HCEC 1CT (cell line): ENCODE data around the gene ZNF439.
"Not testable (repeated sequence)": the region's sequence is repeated elsewhere in the genome, so short reads cannot be mapped to it uniquely, and the experiment has no call there.

Experiments used
- DNase-seq: peaks from one replicate; pipeline ENCODE4 v3.0.0-alpha.2; 2017

ZNF439 gene

GRCh38 chr19:11848594-11849469 lies at the start of gene ZNF439:
Gene ZNF439, plus strand, starts transcription at chr19:11848726. Its CDS starts 142 bp downstream, at chr19:11848868.
- no peak for DNase-seq

DNA sequence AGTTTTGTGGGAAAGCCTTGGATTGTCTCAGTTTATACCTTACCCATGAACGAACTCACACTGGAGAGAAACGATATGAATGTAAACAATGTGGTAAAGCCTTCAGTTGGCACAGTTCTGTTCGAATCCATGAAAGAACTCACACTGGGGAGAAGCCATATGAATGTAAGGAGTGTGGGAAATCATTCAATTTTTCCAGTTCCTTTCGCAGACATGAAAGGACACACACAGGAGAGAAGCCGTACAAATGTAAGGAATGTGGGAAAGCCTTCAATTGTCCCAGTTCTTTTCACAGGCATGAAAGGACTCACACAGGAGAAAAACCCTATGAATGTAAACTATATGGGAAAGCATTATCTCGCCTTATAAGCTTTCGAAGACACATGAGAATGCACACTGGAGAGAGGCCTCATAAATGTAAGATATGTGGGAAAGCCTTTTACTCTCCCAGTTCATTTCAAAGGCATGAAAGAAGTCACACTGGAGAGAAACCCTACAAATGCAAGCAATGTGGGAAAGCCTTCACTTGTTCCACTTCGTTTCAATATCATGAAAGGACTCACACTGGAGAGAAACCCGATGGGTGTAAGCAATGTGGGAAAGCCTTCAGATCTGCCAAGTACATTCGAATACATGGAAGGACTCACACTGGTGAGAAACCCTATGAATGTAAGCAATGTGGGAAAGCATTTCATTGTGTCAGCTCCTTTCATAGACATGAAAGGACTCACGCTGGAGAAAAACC lies 42.0 kb upstream of the ZNF439 start:
- no peak for DNase-seq

DNA sequence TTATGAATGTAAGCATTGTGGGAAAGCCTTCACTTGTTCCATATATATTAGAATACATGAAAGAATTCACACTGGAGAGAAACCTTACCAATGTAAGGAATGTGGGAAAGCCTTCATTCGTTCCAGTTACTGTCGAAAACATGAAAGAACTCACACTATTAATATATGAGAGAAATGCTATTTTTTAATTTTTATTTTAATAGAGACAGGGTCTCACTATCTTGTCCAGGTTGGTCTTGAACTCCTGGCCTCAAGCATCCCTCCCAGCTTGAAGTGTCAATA lies 41.5 kb upstream of the ZNF439 start:
- DNase-seq = no peak

GRCh38 chr19:11813703-11814028 lies 34.9 kb upstream of the ZNF439 start:
- no peak for DNase-seq

DNA sequence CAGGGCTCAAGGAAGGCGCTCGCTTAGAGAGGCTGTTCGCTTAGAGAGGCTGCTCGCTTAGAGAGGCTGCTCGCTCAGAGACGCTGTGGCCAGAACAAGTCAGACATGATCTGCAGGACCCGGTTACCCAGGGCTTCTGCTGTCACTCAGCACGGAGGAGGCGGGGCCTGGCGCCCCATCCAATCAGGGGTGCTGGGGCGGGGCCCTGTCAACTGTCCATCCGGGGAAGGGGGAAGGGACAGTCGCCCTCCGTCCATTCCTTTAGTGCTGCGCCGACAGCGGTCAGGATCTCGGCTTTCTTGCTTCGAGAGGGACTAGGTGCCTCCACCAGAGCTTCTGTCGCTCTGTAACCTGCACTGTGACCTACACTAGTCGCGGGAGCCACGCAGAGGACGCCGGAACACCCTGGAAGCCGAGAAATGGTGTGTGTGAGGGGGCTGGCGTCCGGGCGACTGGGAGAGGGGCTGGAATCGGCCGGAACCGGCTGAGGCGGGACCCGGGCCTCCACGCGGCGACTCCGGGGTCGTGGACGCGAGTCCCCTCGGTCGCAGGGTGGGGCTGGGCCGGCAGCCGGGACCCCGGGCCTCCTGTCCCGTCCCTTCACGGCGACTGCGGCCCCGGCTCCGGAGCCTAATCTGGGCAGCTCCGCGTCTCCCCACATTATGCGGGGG lies 34.4 kb upstream of the ZNF439 start, which contains the start of gene ZNF440:
TSS of gene ZNF440 (plus strand) at position 245 of the 671 bp plus-strand sequence. CDS start at position 420, 175 bp downstream.
- peak; percentile 92 for DNase-seq

DNA sequence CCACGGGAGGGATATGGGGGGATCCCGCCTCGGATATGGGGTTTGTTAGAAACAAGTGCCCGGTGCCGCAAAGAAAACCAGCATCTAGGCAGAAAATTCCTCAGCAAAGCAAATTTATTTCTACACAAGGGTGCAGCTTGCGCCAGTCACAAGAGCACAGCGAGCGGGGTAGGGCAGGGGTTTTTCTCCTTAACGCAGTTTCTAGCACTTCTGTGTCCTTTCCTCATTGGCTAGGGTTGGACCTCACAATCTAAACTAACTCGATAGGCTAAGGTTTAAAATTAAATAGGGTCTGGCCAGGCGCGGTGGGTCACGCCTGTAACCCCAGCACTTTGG lies 33.9 kb upstream of the ZNF439 start:
- peak; percentile 4 for DNase-seq

GRCh38 chr19:11821474-11822109 lies 26.9 kb upstream of the ZNF439 start:
- DNase-seq = no peak

DNA sequence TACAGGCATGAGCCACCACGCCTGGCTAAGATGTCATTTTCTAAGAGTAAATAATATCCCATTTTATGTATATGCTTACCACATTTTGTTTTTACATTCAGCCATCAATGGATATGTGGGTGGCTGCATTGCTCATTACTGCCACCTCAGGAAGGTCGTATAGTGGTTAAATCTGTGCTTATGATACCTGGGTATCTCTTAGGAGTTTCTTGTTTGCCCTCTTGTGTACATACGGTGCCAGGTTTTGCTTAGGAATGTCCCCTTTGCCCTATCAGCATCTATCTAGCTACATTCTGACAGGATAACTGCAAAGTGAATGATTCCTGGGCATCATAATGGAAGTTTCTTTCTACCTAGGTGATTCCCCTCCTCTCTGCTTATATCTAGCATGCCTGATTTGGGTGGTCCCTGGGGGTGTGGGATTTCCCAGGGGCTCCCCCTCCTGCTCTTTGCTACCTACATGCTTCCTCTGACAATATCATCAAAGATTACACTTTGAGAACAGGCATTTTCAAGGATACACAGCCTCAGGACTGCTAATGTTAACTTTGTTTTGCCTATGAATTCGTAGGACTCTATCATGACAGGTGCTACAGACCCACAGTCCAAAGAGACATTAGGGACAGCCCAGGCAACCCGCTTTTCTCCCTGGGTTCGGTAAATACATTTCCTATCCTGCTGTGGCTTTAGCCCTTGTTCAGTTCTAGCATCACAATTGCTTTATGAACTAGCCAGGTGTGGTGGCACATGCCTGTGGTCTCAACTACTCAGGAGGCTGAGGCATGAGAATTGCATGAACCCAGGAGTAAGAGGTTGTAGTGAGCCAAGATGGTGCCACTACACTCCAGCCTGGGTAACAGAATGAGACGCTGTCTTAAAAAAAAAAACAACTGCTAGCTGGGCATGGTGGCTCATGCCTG lies 19.3 kb upstream of the ZNF439 start:
- DNase-seq = not testable (repeated sequence)

- DNase-seq = no peak
These were observed 16.1 kb upstream of the ZNF439 start for GRCh38 chr19:11832253-11832912.

- no peak for DNase-seq
These were observed 15.0 kb upstream of the ZNF439 start for GRCh38 chr19:11833541-11833940.

- not testable (repeated sequence) for DNase-seq
These were observed 12.9 kb upstream of the ZNF439 start for GRCh38 chr19:11835626-11836066.

- no peak for DNase-seq
These were observed 4.8 kb upstream of the ZNF439 start for GRCh38 chr19:11843722-11844121.

GRCh38 chr19:11847615-11848014 lies 911 bp upstream of the ZNF439 start:
- not testable (repeated sequence) for DNase-seq

GRCh38 chr19:11848200-11848593 lies 329 bp upstream of the ZNF439 start:
- DNase-seq = no peak

GRCh38 chr19:11850289-11850688 lies 1.8 kb downstream of the ZNF439 start:
- DNase-seq = not testable (repeated sequence)

DNA sequence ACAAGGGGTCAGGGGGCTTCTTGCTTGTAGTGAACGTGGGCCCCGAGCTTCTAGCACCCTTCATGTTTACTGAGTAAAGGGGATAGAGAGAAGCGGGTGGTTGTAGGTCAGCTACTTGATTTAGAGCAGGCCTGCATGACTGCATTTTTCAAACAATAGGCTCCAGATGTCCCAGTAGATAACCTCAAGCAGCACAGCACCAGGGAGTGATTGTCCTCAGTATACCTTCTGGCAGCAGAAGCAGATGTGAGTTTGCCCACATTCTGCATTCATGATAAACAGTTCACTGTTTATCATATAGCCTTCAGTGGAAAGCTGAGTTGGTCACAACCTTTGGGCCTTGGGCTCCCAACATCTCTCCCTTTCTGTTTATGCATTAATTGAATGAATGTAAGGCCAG lies 4.8 kb downstream of the ZNF439 start:
- no peak for DNase-seq

DNA sequence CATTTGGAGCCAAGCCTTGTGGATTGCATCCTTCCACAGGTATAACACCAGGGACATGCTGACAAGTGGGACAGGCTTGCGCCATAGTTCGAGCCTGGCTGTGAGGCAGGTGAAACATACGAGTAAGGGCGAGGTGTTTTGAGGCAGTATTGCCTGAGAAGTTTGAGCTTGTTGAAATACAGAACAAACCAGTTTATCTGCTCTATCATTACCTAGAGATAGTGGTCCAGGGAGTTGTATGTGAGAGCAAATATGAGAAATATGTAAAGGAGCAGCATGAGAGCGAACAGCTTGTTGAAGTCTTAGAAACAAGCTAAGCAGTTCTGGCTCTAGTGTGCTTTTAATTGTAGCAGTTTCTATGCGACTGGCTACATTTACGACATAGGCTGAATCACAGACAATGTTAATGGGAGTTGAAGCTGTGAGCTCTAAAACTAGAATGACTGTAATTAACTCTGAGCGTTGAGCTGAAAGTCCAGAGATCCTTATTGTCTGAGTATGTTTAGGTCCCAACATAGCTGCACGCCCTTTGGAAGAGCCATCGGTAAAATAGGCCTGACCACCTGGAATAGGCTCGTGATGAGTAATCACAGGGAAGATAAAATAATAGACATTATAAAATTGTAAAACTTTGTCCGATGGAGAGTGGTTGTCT lies 8.2 kb downstream of the ZNF439 start:
- DNase-seq = no peak

DNA sequence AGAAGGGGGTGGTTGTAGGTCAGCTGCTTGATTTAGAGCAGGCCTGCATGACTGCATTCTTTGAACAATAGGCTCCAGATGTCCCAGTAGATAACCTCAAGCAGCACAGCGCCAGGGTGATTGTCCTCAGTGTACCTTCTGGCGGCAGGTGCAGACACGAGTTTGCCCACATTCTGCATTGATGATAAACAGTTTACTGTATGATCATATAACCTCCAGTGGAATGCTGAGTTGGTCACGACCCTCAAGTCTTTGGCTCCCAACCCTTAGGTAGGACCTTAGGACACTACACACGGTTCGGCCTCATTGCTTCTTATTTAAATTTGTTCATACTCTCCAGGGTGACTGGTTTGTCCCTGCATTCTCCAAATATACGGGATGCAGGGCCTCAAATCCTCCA lies 12.2 kb downstream of the ZNF439 start:
- no peak for DNase-seq

DNA sequence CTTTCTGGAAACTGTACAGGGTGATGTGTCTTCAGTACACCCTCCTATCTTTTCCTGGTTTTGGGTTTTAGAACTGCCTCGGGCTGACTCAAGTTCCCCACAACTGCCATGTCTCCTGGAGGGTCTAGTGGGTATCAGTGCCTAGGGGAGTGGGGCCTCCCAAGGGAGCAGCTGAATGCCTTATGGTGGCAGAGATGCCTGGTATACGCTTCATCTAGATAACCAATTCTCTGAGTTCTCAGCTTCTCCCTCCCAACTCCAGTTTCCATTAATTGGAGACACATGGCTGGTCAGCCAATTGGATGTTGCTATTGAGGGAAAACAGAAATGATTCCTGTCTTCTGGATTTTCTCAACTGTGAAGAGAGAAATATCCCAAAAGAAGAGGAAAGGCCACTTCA lies 12.8 kb downstream of the ZNF439 start:
- no peak for DNase-seq

GRCh38 chr19:11867766-11868165 lies 19.2 kb downstream of the ZNF439 start:
- not testable (repeated sequence) for DNase-seq

DNA sequence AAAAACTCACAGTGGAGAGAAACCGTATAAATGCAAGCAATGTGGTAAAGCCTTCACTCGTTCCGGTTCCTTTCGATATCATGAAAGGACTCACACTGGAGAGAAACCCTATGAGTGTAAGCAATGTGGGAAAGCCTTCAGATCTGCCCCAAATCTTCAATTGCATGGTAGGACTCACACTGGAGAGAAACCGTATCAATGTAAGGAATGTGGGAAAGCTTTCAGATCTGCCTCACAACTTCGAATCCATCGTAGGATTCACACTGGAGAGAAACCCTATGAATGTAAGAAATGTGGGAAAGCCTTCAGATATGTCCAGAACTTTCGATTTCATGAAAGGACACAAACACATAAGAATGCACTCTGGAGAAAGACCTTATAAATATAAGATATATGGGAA lies 19.7 kb downstream of the ZNF439 start:
- DNase-seq = no peak
